NK-92 treated with Interleukin-12 subunit alpha and Interleukin-12 subunit beta, amount 100 ng/mL, for 24 hours (cell line): ENCODE measurements around the gene PREPL.
"Not testable (repeated sequence)": the region's sequence is repeated elsewhere in the genome, so short reads cannot be mapped to it uniquely, and the experiment has no call there.

Experiments
- DNase-seq: peaks from one replicate; lab custom pipeline; 2025; lab: John Stamatoyannopoulos, UW

PREPL gene

DNA sequence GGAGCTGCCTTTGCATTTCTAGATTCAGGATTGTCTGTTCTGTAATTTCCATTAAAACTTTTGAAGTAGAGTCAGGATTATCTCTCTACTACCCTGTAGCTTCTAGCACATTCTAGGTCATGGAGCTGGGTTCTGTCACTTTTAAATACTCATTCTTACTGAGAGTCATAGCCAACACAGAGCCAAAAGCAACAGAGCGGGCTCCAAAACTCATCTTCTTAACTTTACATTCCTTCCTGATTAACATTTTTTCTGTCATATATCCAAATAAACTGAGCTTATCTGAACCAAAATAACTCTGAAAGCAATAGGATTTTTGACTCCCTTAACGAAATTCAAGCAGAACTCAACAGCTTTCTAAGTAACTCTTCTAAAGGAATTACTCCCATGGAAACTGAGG is 12.9 kb downstream of the PREPL start:
- DNase-seq: no peak

DNA sequence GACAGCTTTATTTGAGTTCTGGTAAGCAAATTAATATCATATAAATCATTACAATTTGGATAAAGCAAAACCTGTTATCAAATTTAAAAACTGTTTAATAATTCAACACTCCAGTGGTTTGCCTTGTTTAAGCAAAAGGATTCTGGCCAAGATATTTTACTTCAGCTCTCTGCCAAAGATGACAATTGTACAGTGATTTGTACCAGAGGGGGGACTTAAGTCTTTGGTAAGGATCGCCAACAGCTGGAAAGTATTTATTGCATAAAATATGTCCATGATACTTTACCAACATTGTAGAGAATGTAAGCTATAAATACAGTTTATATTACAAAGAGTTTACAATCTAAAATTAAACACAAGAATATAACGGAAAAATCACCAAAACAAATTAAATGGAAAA is 13.8 kb downstream of the PREPL start:
- DNase-seq: no peak

DNA sequence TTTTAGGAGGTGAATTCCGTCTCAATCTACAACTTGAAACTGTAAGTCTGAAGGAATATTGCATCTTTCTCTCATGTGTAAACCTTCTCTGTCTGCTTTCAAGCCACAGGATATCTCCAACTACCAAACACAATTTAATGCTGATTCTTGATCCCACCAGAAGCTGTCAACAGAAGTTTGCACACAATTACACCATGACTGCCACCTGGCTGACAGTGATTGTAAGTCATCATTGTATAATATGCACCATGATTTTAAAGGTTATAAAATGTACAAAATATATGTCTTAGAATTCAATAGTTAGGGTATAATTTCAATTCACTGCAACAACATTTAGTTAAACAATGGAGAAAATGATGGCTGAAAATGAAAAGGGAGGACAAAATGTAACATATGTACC is 18.4 kb downstream of the PREPL start:
- DNase-seq: no peak

DNA sequence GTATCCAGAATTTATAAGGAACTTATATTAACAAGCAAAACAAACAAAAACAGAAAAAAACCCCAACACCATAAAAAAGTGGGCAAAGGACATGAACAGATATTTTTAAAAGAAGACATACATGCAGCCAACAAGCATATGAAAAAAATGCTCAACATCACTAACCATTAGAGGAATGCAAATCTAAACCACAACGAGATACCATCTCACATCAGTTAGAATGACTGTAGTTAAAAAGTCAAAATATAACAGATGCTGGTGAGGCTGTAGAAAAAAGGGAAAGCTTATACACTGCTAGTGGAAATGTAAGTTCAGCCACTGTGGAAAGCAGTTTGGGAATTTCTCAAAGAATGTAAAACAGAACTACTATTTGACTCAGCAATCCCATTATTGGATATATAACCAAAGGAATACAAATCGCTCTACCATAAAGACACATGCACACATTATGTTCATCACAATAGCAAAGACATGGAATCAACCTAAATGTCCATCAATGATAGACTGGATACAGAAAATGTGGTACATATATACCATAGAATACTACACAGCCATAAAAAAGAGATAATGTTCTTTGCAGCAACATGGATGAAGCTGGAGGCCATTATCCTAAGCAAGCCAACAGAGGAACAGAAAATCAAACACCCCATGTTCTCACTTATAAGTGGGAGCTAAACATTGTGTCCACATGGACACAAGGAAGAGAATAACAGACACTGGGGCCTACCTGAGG is 25.3 kb downstream of the PREPL start:
- DNase-seq: no peak

DNA sequence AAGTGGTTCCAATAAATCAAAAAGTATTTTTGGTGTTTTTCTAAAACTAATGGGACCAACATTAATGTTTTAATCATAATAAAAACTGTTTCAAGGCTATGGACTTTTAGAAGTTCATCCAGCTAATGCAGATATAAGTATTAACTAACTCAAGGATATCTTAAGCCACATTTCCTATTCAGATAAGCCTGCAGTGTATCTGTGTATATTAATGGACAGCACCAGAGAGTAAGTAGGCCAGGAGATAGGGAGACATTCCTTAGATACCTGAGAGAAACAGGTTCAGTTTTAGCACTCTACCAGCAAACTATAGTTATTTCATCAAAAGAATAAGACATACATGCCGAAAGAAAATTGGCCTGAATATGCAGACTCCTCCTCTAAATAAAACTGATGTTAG is 27.3 kb downstream of the PREPL start:
- no peak for DNase-seq

DNA sequence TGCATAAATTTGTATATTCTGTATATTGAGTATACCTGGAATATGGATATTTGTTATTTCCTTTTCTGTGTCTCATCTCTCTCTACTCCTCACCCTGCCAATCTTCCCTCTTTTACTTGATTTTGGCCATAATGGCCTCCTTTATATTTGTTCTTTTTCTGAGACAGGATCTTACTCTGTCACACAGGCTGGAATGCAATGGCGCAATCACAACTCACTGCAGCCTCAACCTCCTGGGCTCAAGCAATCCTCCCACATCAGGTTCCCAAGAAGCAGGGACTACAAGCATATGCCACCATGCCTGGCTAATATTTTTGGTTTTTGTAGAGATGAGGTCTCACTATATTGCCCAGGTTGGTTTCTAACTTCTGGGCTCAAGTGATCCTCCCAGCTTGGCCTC is 30.5 kb downstream of the PREPL start:
- DNase-seq: no peak

DNA sequence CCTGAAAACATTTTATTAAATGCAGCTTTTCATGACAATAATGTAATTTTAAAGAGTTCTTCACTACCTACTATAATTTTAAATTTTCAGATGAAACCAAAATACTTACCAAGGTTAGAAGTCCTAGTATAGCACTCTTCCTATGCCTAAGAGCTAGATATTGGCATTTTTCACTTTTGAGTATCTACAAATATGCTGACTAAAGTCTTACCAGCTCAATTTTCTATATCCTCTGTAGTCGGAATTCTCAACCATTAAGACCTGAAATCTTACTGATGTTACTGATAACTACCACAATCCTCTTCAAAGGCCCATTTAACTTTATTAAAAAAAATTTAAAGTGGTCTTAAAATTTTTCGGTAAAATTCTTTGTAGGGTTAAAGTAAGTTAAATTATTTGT is 32.0 kb downstream of the PREPL start:
- no peak for DNase-seq

DNA sequence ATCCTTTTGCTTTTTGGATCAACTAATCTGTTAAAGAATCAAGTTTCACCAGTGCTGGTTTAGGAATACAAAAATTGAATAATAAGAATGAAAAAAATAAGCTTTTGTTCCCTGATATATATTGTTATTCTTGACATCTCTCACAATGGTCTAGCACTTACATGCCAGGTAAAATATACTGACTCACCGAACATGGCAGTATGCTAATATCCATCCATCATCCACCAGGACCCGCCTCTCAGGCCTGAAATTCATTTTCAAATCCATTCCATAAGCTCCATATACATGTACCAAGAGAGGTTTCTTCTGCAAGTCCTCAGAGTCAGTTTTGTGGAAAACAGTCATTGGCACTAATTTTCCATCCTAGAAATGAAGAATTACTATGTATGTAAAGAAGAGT is 32.5 kb downstream of the PREPL start:
- no peak for DNase-seq

DNA sequence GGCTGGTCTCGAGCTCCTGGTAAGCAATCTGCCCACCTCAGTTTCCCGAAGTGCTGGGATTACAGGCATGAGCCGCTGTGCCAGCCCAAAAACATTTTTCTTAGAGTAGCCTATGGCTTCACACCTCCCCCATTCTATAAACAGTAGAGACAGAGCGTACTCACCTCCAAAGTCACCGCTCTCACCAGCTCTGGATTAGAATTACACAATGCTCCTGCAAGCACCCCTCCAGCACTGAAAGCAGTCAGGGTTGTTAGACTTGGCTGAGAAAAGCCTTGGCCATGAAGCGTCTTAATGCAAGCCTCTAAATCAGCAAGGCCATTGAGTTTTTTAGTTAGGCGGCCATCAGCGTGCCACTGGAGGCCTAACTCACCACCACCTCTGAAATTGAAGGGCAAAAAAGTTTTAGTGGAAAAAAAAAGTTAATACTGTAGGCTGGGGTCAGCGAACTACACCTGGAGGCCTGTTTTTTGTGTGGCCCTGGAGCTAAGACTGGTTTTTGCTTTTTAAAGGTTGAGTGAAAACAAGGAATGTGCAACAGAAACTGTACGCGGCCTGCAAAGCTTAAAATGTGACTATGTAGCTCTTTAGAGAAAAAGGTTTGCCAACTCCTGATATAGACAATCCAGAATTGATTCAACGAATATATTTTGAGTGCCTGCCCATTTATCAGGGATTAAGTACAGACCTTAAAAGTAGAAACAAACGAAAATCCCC is 34.6 kb downstream of the PREPL start:
- DNase-seq: no peak

DNA sequence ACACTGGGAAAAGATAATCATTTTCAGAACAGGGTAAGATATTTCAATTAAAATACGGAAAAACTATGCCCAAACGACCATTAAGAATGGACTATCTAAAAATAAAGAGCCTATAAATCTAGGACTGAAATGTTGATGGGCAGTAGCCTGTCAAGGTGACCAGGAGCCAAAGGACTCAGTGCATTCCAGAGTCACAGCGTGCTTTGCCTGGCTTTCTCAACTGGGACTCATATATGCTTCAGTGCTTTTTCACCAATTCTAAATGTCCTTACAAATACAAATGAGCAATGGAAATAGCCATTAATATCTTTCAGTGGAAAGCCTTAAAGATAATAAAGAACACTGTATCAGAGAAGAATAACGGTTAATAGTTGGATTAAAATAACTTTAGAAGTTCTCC is 35.4 kb downstream of the PREPL start:
- no peak for DNase-seq

DNA sequence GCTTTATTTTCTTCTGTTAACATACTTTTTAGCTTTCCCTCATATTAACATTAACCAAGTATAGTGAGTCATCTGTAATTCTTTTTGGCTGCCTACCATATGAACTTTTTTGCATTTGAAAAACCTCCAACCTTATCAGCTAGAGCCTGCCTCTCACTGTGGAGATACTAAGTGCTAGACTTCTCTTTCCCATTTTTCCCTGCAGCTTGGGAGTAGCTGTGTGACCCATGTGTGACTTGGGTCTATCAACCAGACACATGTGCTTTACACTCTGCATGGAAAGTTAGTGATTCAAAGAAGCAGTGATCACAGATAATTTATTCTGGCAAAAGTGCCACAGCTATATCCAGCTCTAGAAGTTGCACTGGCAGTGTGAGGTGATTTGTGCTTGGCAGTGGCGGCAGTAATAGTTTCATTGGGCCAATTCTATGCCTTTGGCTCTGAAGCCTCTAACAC is 36.3 kb downstream of the PREPL start:
- no peak for DNase-seq

DNA sequence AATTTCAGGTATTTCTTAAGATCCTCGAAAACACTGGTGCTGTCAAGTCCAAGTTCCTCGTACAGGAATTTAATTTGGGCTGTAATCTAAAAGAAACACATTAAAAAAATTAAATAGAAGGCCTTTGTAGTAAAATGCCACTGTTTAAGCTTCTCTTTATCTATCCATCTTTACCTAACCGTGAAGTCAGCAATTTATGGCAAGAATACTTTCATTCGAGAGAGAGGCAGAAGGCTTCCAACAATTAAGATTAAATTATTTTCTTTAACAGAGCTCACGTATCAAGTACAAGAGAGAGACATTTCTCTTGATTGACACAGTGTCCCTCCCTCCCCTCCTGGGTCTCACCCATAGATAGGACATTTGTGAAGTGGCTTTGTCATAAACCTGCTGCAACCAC is 39.9 kb downstream of the PREPL start:
- no peak for DNase-seq

DNA sequence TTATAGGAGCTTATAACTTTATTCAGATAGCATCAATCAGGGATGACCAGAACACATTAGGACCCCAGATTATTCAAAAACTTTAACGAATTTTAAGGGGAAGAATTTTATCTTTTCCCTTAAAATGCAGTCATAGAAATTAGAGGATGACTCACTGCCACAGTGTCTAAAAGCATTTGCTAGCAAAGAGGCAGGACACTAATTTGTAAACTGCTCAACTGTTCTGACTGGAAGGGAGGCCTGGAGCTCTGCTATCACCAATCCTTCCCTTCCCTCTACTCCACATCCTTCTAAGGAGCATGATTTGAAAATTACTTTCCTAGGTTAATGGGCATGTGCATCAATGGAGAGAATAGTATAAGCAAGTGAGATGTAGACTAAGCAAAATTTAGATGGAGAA is 40.5 kb downstream of the PREPL start:
- no peak for DNase-seq

DNA sequence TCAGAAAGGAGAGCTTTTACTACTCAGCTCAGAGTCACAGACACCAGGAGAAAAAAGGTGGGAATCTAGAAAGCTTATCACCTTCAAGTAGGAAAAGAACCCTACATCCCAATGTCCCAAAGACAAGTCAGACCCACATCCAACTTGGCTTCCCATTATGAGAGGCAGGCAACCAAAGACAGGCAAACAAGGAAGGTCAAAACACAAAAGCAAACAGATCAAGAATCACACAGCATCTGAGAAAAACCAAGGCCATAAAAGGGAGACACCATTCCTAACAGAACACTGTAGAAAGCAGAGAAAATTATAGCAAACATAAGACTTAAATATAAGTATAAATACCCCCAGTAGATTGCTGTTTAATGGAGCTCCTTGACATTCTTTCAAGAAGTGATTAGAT is 45.3 kb downstream of the PREPL start:
- DNase-seq: no peak

DNA sequence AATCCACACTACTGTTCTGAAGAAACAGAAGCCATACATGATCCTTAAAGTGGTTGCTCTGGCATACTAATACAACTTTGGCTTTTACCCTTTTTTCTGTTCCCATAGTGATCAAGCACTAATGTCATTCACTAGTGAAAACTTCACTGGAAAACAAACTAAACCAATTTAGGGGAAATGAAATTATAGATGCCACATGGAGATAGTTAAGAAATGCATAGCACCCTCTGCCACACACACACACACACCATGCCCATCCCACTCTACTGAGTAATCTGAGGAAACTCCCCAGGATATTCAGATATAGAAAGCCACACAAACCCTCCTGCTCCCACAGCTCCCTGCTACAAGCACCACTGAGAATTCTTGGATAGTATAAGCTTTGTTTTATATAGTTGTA is 46.9 kb downstream of the PREPL start:
- no peak for DNase-seq

DNA sequence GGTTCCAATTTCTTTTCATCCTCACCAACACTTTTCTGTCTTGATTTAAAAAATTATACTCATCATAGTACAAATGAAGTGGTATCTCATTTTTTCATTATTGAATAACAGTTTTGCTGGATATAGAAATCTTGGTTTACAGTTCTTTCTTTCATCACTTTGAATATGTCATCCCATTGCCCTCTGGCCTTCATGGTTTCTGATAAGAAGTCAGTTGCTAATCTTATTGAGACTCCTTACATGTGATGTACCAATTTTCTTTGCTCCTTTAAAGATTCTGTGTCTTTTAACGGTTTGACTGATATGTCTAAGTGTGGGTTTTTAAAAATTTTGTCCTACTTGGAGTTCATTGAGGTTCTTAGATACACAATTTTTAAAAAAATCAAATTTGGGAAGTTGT is 51.0 kb downstream of the PREPL start:
- DNase-seq: no peak

DNA sequence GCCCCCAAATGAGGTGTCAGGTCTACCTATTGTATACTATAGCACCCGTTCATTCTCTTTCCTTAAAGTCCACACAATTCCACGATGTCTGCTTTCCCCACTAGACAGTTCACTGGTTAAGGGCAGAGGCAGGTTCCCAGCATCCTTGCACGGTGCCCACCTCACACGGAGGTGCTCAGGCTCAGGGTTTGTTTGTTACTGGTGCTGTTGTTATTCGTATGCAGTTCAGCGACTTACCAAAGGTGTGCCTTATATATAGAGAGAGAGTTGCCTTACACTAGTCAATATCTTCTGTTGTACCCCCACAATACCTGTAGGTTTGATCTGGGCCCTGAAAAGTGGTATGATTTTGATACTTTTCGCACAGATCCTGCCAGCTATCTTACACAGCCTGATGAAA is 55.4 kb downstream of the PREPL start:
- DNase-seq: no peak

DNA sequence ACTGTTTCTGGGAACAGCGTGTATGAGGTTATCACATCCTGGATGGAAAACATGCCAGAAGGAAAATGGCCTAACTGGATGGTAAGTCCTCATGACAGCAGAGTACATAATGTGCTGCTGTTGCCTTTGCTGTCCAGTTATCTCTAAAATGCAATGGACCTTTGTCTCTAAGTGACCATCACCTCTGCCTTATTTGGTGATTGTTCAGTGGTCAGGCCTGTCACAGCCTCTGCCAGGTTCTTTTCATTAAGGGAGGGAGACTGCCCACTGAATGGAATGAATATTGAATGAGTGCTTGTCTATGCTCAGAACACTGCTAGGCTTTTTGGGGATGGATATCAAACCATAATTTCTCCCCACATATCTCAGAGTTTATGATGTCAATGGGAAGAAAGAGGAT is 57.0 kb downstream of the PREPL start:
- DNase-seq: no peak

DNA sequence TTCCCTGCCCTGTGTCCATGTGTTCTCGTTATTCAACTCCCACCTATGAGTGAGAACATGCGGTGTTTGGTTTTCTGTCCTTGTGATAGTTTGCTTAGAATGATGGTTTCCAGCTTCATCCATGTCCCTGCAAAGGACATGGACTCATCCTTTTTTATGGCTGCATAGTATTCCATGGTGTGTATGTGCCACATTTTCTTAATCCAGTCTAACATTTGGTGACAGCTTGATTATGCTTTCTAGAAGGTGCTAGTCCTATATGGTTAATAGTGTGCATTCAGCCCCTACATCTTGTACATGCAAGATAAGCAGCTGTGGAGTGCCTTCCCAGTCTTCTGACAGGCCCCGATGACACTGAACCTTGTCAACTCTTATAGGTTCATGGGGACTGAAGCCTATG is 57.5 kb downstream of the PREPL start:
- not testable (repeated sequence) for DNase-seq

DNA sequence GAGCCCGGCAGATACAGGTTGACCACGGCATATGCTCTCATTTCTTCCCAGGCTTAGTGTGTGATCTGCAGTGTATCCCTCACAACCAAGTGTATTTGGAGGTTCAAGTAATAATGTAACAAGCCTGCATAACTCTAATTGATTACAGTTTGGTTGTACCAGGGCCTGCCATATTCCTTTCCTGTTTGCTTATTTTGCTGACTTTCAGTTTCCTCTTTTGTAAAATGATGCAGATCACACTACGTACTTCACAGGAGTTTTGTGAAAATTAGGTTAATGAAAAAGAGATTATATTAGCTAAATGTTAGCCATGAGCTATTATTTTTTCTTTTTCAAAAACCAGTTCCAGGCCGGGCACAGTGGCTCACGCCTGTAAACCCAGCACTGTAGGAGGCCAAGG is 60.2 kb downstream of the PREPL start:
- DNase-seq: no peak

DNA sequence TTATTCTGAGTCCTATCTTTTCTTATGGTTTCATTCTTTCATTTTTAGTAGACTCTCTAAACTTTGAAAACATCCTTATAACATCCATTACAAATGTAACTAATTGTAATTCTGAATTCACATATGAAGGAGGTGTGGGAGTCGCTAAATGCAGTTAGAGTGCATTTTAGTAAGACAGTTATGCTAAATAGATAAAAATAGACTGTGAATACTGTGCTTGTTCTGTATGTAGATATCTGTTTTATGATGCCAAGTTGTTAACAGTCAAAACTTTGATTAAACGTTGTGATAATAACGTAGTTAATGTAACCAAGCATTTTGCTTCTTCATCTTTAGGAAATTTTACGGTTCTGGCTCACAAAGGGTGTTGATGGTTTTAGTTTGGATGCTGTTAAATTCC is 61.7 kb downstream of the PREPL start:
- no peak for DNase-seq

DNA sequence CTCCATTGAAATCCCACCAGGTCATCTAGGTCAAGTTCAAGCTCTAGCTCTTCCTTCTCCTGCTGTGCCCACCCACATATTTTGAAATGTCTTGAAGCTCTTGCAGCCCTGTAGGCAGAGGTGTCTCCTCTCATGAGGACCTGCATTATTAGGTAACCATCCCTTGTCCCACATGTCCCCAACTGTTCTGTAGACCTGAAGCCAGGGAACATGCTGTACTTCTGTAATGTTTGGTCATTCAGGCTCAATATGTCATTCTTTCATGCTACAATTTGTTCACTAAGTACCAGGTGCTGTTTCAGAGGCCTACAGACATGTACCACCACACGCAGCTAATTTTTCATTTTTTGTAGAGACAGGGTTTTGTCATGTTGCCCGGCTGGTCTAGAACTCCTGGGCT is 63.9 kb downstream of the PREPL start:
- DNase-seq: no peak

DNA sequence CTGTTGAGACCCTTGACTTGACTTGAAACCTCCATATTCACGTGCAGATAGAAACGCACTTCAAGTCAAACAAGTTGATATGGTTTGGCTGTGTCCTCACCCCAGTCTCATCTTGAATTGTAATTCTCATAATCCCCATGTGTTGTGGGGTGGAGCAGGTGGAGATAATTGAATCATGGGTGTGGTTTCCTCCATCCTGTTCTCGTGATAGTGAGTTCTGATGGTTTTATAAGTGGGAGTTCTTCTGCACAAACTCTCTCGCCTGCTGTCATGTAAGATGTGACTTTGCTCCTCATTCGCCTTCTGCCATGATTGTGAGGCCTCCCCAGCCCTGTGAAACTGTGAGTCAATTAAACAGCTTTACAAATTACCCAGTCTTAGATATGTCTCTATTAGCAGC is 64.6 kb downstream of the PREPL start:
- no peak for DNase-seq
